ENCODE data around the gene BPIFB1. TPM values are rescaled to one million over a fixed set of nuclear protein-coding genes. Genes with fewer than 3 reads are reported as not detected.

BPIFB1 gene
- total RNA-seq, 3 donors from 2014 or later, result not detected

- H3K9me3 ChIP-seq, result no peaks in the 10 kb centered on the region
- no peaks in the 10 kb centered on the region for H3K4me1 ChIP-seq (ENCODE audit: low read depth)
- no peak for ATAC-seq
- no peak overlapping the region for H3K4me3 ChIP-seq
- DNase-seq, result no peak
- intact Hi-C loops (cut with DNase I, micrococcal nuclease), result no loop called here
- no peaks in the 10 kb centered on the region for H3K36me3 ChIP-seq (ENCODE audit: low read depth)
- TF ChIP-seq CTCF (IDR thresholded peaks at IDR 0.05), result no peak
Measured at GRCh38 chr20:33305589-33306057, 22.6 kb downstream of the BPIFB1 start.

GRCh38 chr20:33306228-33306627 is 23.2 kb downstream of the BPIFB1 start:
- no peak for DNase-seq
- Histone ChIP-seq H3K4me1 (ENCODE audit: low read depth) (no peaks in the 10 kb centered on the region), H3K4me3 (no peak overlapping the region), H3K9me3 (no peaks in the 10 kb centered on the region), H3K36me3 (ENCODE audit: low read depth) (no peaks in the 10 kb centered on the region)
- intact Hi-C loops (cut with DNase I, micrococcal nuclease), result no loop called here
- no peak for ATAC-seq
- no peak for TF ChIP-seq CTCF (IDR thresholded peaks at IDR 0.05)

- no peaks in the 10 kb centered on the region for H3K9me3 ChIP-seq
- intact Hi-C loops (cut with DNase I, micrococcal nuclease), result no loop called here
- H3K4me1 ChIP-seq (ENCODE audit: low read depth), result no peaks in the 10 kb centered on the region
- ATAC-seq (no peak), DNase-seq (no peak)
- no peak overlapping the region for H3K4me3 ChIP-seq
- no peaks in the 10 kb centered on the region for H3K36me3 ChIP-seq (ENCODE audit: low read depth)
- TF ChIP-seq CTCF (IDR thresholded peaks at IDR 0.05), result no peak
Measured at GRCh38 chr20:33306807-33307206, 23.8 kb downstream of the BPIFB1 start.

- no peak overlapping the region for H3K4me3 ChIP-seq
- no peak for TF ChIP-seq CTCF (IDR thresholded peaks at IDR 0.05)
- H3K36me3 ChIP-seq (ENCODE audit: low read depth), result no peaks in the 10 kb centered on the region
- no peak for ATAC-seq
- intact Hi-C loops (cut with DNase I, micrococcal nuclease), result no loop called here
- H3K4me1 ChIP-seq (ENCODE audit: low read depth), result no peaks in the 10 kb centered on the region
- no peaks in the 10 kb centered on the region for H3K9me3 ChIP-seq
- DNase-seq, result no peak
Measured at GRCh38 chr20:33308668-33309067, 25.7 kb downstream of the BPIFB1 start.

- no peak overlapping the region for H3K4me3 ChIP-seq
- no peak for TF ChIP-seq CTCF (IDR thresholded peaks at IDR 0.05)
- no peak for ATAC-seq
- intact Hi-C loops (cut with DNase I, micrococcal nuclease), result no loop called here
- DNase-seq, result no peak
- H3K36me3 ChIP-seq (ENCODE audit: low read depth), result no peaks in the 10 kb centered on the region
- H3K9me3 ChIP-seq, result no peaks in the 10 kb centered on the region
- no peaks in the 10 kb centered on the region for H3K4me1 ChIP-seq (ENCODE audit: low read depth)
Measured at GRCh38 chr20:33309631-33310030, 26.6 kb downstream of the BPIFB1 start.

- TF ChIP-seq CTCF (IDR thresholded peaks at IDR 0.05), result no peak
- Histone ChIP-seq H3K36me3 (ENCODE audit: low read depth) (no peaks in the 10 kb centered on the region), H3K9me3 (no peaks in the 10 kb centered on the region), H3K4me3 (no peak overlapping the region), H3K4me1 (ENCODE audit: low read depth) (no peaks in the 10 kb centered on the region)
- intact Hi-C loops (cut with DNase I, micrococcal nuclease), result no loop called here
- DNase-seq, result no peak
- ATAC-seq, result no peak
Measured at GRCh38 chr20:33310327-33310899, 27.4 kb downstream of the BPIFB1 start.

Data from mucosa of descending colon (tissue), 3 donors.